Hair follicular keratinocyte (primary cell): ENCODE results near the gene TSPEAR. TPM values are rescaled to one million over a fixed set of nuclear protein-coding genes. Genes with fewer than 3 reads are reported as not detected.

Experiments
- total RNA-seq: library from RNA; depleted of rRNA; stranded (reverse); fragments of >200 nt; gene quantifications from 2 replicates; pipeline ENCODE4 v1.2.3, GENCODE V29; 2015

Gene TSPEAR
- total RNA-seq, 1 donor from 2014 or later = not detected

GRCh38 chr21:44573630-44574456, 137.5 kb downstream of the TSPEAR start, which contains the start of gene KRTAP10-4:
Gene KRTAP10-4 (plus strand): TSS chr21:44573729. CDS start chr21:44573759, 30 bp downstream.

GRCh38 chr21:44558695-44559094, 152.7 kb downstream of the TSPEAR start, which contains the start of gene KRTAP10-3:
Gene KRTAP10-3 (minus strand): TSS chr21:44558795. CDS start chr21:44558715, 80 bp downstream.

GRCh38 chr21:44551340-44551961, 159.9 kb downstream of the TSPEAR start, which contains the start of gene KRTAP10-2:
Gene KRTAP10-2 (minus strand): TSS chr21:44551505. CDS start chr21:44551458, 47 bp downstream.

GRCh38 chr21:44539991-44540666, 171.2 kb downstream of the TSPEAR start, which contains the start of gene KRTAP10-1:
Gene KRTAP10-1 (minus strand): TSS chr21:44540195. CDS start chr21:44540150, 45 bp downstream.

GRCh38 chr21:44454747-44455523, 256.4 kb downstream of the TSPEAR start, which contains the start of gene LRRC3:
Gene LRRC3 (plus strand): TSS chr21:44455510. CDS start chr21:44456645, 1,135 bp downstream.

Other genes with a start within 250 kb of the TSPEAR start
- gene KRTAP10-1, start 171.4 kb downstream of the TSPEAR start, total RNA-seq = not detected in 2 replicates
- not detected in 2 replicates for gene KRTAP10-2, start 160.1 kb downstream of the TSPEAR start, total RNA-seq
- gene KRTAP10-3, start 152.8 kb downstream of the TSPEAR start, total RNA-seq = not detected in 2 replicates
- gene KRTAP10-4, start 137.8 kb downstream of the TSPEAR start, total RNA-seq = not detected in 2 replicates
- not detected in 2 replicates for gene KRTAP10-5, start 131.0 kb downstream of the TSPEAR start, total RNA-seq
- not detected in 2 replicates for gene KRTAP10-6, start 119.1 kb downstream of the TSPEAR start, total RNA-seq
- not detected in 2 replicates for gene KRTAP10-7, start 111.0 kb downstream of the TSPEAR start, total RNA-seq
- not detected in 2 replicates for gene KRTAP10-8, start 99.5 kb downstream of the TSPEAR start, total RNA-seq
- gene KRTAP10-9, start 84.5 kb downstream of the TSPEAR start, total RNA-seq = not detected in 2 replicates
- gene KRTAP10-10, start 74.2 kb downstream of the TSPEAR start, total RNA-seq = not detected in 2 replicates
- not detected in 2 replicates for gene KRTAP10-11, start 65.2 kb downstream of the TSPEAR start, total RNA-seq
- not detected in 2 replicates for gene KRTAP12-4, start 56.9 kb downstream of the TSPEAR start, total RNA-seq
- gene KRTAP12-3, start 53.6 kb downstream of the TSPEAR start, total RNA-seq = not detected in 2 replicates
- not detected in 2 replicates for gene KRTAP12-2, start 44.6 kb downstream of the TSPEAR start, total RNA-seq
- not detected in 2 replicates for gene KRTAP12-1, start 29.4 kb downstream of the TSPEAR start, total RNA-seq
- gene KRTAP10-12, start 14.4 kb downstream of the TSPEAR start, total RNA-seq = not detected in 2 replicates
- 41.7 and 46.1 TPM in 2 replicates for gene UBE2G2, start 90.2 kb upstream of the TSPEAR start, total RNA-seq
- 82.6 and 98.3 TPM in 2 replicates for gene SUMO3, start 106.5 kb upstream of the TSPEAR start, total RNA-seq
- 99.3 and 152 TPM in 2 replicates for gene PTTG1IP, start 162.1 kb upstream of the TSPEAR start, total RNA-seq
- gene ITGB2, start 209.3 kb upstream of the TSPEAR start, total RNA-seq = 1.6 and 3.5 TPM in 2 replicates
- 29.9 and 39.7 TPM in 2 replicates for gene SLX9, start 228.5 kb upstream of the TSPEAR start, total RNA-seq